ENCODE data around the gene TMEM266. TPM values are rescaled to one million over a fixed set of nuclear protein-coding genes. Genes with fewer than 3 reads are reported as not detected.
"Not testable (repeated sequence)": the region's sequence is repeated elsewhere in the genome, so short reads cannot be mapped to it uniquely, and the experiment has no call there.

The TMEM266 gene
- total RNA-seq, result not detected in 2 replicates

- DNase-seq (ENCODE audit: low read depth, low spot score), result no peak
Measured at GRCh38 chr15:76059320-76060117, at the start of gene TMEM266. TMEM266 (plus strand) TSS chr15:76059985; CDS start chr15:76134264, 74,279 bp downstream.

- DNase-seq (ENCODE audit: low read depth, low spot score), result no peak
Measured at GRCh38 chr15:76010613-76011012, 49.2 kb upstream of the TMEM266 start.

- no peak for DNase-seq (ENCODE audit: low read depth, low spot score)
Measured at GRCh38 chr15:76011627-76012551, 47.9 kb upstream of the TMEM266 start, which contains the start of gene NRG4. NRG4 (minus strand) TSS chr15:76012424; CDS start chr15:76011230, 1,194 bp downstream.

- DNase-seq (ENCODE audit: low read depth, low spot score), result not testable (repeated sequence)
Measured at GRCh38 chr15:76013470-76013869, 46.3 kb upstream of the TMEM266 start.

GRCh38 chr15:76024021-76024768 is 35.6 kb upstream of the TMEM266 start:
- DNase-seq (ENCODE audit: low read depth, low spot score), result no peak

- no peak for DNase-seq (ENCODE audit: low read depth, low spot score)
Measured at GRCh38 chr15:76032046-76032445, 27.7 kb upstream of the TMEM266 start.

DNA sequence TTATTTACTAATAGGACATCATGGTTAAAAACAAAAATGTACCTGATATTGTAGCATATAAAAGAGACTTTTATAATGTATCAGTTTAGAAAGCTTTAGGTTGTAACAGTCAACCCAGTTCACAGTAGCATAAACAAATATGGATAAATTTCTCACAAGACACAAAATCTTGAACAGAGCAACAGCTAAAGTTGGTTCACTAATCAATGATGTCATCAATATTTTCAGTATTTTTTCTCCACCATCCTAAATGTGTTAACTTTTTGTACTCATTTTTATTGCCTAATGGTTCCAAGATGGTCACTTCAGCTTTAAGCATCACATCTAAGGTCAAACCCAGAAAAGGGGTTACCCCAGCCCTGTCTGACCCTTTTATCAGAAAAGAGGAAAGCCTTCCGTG is 26.3 kb upstream of the TMEM266 start:
- DNase-seq (ENCODE audit: low read depth, low spot score), result no peak

DNA sequence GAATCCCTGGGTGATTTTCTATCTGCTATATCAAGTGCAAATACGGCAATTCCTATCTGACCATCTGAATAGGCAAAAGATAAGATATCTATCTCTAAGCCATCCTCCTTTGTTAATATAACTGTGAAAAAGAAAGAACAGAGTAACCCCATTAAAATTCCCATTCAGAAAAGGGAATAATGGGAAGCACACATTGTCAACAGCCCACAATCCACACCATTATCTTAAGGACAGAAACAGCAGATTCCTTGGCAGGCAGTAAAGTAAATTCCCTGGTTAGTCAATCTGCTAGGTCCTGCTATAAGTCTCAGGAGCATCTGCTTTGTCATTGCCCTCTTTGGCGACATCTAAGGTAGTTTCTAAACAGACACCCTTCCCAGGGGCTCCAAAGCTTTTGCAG is 25.7 kb upstream of the TMEM266 start:
- DNase-seq (ENCODE audit: low read depth, low spot score), result no peak

GRCh38 chr15:76035593-76035992 is 24.2 kb upstream of the TMEM266 start:
- DNase-seq (ENCODE audit: low read depth, low spot score), result no peak

DNA sequence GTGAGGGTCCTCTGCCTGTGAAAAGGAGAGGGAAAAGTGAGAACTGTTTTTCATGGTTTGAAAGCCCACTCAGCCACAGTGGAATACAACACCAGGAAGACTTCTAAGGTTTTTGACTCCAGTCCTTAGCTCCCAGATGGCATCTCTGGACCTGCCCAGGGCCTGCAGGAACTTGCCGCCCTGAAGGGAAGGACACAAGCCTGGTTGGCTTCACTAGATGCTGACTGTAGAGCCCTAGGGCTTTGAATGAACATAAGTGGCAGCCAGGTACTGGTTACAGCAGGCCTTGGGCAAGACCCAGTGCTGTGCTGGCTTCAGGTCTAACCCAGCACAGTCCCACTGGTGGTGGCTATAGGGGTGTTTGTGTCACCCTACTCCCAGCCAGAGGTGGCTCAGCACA is 21.3 kb upstream of the TMEM266 start:
- DNase-seq (ENCODE audit: low read depth, low spot score), result no peak

- DNase-seq (ENCODE audit: low read depth, low spot score), result not testable (repeated sequence)
Measured at GRCh38 chr15:76054201-76054600, 5.6 kb upstream of the TMEM266 start.

GRCh38 chr15:76056931-76057330 is 2.9 kb upstream of the TMEM266 start:
- DNase-seq (ENCODE audit: low read depth, low spot score), result no peak

- no peak for DNase-seq (ENCODE audit: low read depth, low spot score)
Measured at GRCh38 chr15:76057332-76058000, 2.3 kb upstream of the TMEM266 start.

DNA sequence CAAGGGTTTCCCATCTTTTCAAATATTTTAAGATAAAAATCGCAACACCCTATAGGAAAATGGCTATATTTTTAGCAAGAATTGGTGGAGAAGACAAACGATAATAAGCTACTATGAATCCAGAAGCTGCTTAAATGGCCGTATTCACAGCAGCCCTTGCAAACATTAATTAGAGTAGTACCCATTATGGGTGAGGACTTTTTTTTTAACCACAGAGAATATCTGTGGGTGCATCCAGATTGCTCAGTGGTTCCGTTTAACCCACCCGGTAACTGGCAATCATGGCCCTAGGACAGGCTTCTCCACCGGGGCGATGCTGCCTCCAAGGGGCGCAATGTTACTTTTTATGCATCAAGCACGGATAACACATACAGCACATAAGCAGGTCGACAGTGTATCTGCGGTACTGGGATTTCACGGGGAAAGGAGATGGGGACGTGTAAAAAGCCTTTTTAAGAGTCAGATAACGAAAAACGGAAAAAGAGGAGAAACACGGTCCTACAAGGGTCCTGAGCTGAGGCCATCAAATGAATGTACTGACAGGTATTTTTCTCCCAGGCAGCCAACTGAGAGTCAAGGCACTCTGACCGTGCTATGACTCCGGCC is 968 bp upstream of the TMEM266 start:
- DNase-seq (ENCODE audit: low read depth, low spot score), result no peak

- no peak for DNase-seq (ENCODE audit: low read depth, low spot score)
Measured at GRCh38 chr15:76060118-76060989, 569 bp downstream of the TMEM266 start.

DNA sequence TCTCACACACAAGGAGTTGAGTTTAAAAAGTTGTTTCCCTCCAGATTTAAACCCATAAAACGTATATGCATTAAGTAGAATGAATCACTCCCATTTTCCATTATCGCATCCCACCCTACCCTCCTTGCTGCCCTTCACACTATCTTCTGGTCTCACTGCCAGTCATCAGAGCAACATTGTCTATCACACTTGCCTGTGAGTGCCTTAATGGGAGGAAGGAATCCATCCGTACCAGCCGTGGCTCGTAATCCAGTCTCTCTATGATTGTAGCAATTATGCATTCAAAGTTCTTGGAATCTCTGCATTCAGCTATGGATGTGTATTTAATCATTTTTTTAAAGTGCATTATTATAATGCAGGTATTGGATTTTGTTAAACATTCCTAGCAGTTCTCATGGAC is 1.9 kb downstream of the TMEM266 start:
- no peak for DNase-seq (ENCODE audit: low read depth, low spot score)

GRCh38 chr15:76062286-76062685 is 2.5 kb downstream of the TMEM266 start:
- DNase-seq (ENCODE audit: low read depth, low spot score), result no peak

DNA sequence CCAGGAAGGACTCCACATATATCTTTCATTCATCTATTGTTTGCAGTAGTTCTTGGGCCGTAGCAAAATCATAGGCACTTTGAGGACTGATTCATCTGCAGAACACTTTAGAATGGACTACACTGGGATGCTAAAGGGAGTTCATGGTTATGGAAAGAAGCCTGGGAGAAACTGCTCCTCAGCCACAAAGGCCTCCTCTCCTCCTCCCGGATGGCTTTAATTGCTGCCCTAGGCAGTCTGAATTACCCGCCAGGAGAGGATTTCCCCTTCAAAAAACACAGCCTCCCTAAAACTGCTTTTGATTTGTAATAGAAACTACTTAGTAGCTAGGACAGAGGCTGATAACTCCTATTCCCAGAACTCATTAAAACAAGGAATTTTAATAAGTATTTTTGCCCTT is 4.6 kb downstream of the TMEM266 start:
- DNase-seq (ENCODE audit: low read depth, low spot score), result no peak

DNA sequence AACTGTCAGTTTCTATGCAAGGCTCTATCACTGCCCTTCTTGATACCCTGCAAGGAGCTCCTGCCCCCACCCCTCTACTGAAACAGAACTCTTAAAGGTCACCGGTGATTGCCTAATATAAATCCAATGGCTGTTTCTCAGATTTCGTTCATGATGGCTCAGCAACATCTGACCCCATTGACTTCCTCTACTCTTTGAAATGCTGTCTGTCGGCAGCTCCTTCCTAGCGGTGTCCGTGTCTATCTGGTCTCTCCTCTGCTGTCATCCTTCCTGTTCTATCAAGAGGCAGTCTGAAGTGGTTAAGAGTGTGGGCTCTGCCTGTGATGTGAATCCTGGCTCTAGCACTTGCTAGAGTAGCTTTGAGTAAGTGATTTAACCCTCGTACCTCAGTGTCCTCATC is 5.5 kb downstream of the TMEM266 start:
- DNase-seq (ENCODE audit: low read depth, low spot score), result no peak

DNA sequence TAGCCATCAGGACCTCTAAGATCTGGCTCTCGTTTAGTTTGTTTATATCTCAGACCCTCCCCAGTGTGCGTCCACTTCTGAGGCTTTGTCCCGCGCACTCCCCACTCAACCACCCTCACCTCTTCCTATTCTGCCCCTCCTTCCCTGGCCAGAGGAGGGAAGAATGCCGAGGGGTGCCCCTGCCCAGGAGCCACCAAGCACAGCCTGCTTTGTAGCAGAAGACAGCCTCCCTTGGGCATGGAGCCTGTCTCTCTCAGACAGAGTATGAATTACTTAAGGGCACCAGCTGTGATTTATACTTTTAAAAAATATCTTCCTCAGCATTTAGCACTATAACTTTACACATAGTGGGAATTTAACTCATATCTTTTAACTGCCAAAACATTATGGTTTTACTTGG is 6.0 kb downstream of the TMEM266 start:
- no peak for DNase-seq (ENCODE audit: low read depth, low spot score)
